AG04449 (cell line): ENCODE results near the gene CDCA5.

ENCODE experiments used
- CTCF ChIA-PET: fragments of 350-600 bp; formaldehyde crosslinking; extraction: SDS; loops from one replicate; lab custom pipeline; 2021; ENCODE audit warnings: antibody characterized with exemption; lab: Yijun Ruan, JAX
- POLR2A ChIA-PET: fragments of 400-600, 350-600 bp; formaldehyde crosslinking; extraction: SDS; loops from one replicate; lab custom pipeline; 2020; ENCODE audit warnings: antibody characterized with exemption, inconsistent platforms; lab: Yijun Ruan, JAX
- DNase-seq: peaks from one replicate; pipeline ENCODE4 v3.0.0-alpha.2; 2010; ENCODE audit warnings: low read depth, low spot score
- H3K4me3 ChIP-seq: 2 replicates; pipeline ENCODE4 v1.5.1; 2011; ENCODE audit warnings: low read depth, mild to moderate bottlenecking, control low read depth, low read length
- CTCF ChIP-seq: IDR thresholded peaks from one replicate; pipeline ENCODE4 v1.5.1; 2011; ENCODE audit warnings: mild to moderate bottlenecking, moderate library complexity, low read length, control low read depth, inconsistent platforms; ENCODE audit not compliant: insufficient read depth; ENCODE audit errors: missing control alignments

CDCA5 gene

GRCh38 chr11:65084598-65085375 lies 947 bp upstream of the CDCA5 start:
- ChIA-PET POLR2A (interaction anchor here (0.7 kb wide), 1 partner anchor 12 kb away, joined by 4 read pairs; the partner anchor contains the start of gene VPS51), CTCF (interaction anchor here (0.8 to 1.3 kb wide), 6 partner anchors 10 to 71 kb away, joined by 3 to 9 read pairs (median 4); partner anchors contain the start of gene ARL2)

GRCh38 chr11:65083134-65083833 lies 556 bp downstream of the CDCA5 start:
- peak overlapping the region; percentile 97 for H3K4me3 ChIP-seq
- ChIA-PET POLR2A (interaction anchor here (1.4 kb wide), 1 partner anchor 12 kb away, joined by 4 read pairs; no protein-coding TSS in a partner anchor), CTCF (interaction anchor here (1.1 to 2.5 kb wide), 3 partner anchors 12 to 69 kb away, joined by 4 to 12 read pairs (median 7); partner anchors contain the start of gene ARL2)
- DNase-seq = no peak
- TF ChIP-seq CTCF = no peak

More at GRCh38 chr11:65084598-65085375, 947 bp upstream of the CDCA5 start:
- no peak for TF ChIP-seq CTCF
- peak overlapping the region; percentile 97 for H3K4me3 ChIP-seq
- no peak for DNase-seq

- no peak for DNase-seq
- CTCF ChIA-PET = interaction anchor here (1.0 to 1.5 kb wide), 3 partner anchors 24 to 65 kb away, joined by 3 to 5 read pairs (median 5); partner anchors contain the start of gene ARL2
- no peak overlapping the region for H3K4me3 ChIP-seq
- POLR2A ChIA-PET = no interaction called here
- no peak for TF ChIP-seq CTCF
Observed at GRCh38 chr11:65078786-65079342, 5.0 kb downstream of the CDCA5 start.

- CTCF ChIA-PET = interaction anchor here (1.5 to 1.6 kb wide), 2 partner anchors 21 to 64 kb away, joined by 3 to 5 read pairs; partner anchors contain the start of gene ARL2
- H3K4me3 ChIP-seq = no peak overlapping the region
- TF ChIP-seq CTCF = peak; percentile 54
- POLR2A ChIA-PET = no interaction called here
- DNase-seq = no peak
Observed at GRCh38 chr11:65078151-65078550, 5.7 kb downstream of the CDCA5 start.

- DNase-seq = no peak
- ChIA-PET POLR2A (no interaction called here), CTCF (interaction anchor here (0.8 to 2.0 kb wide), 4 partner anchors 14 to 63 kb away, joined by 3 to 5 read pairs (median 4); partner anchors contain the start of gene ARL2)
- no peak for TF ChIP-seq CTCF
- H3K4me3 ChIP-seq = no peak overlapping the region
Observed at GRCh38 chr11:65077451-65077850, 6.4 kb downstream of the CDCA5 start.

- TF ChIP-seq CTCF = no peak
- POLR2A ChIA-PET = no interaction called here
- no peak overlapping the region for H3K4me3 ChIP-seq
- DNase-seq = no peak
- CTCF ChIA-PET = no interaction called here
Observed at GRCh38 chr11:65072631-65072966, 11.2 kb downstream of the CDCA5 start.
